ENCODE results near the gene NAPG. TPM values are rescaled to one million over a fixed set of nuclear protein-coding genes. Genes with fewer than 3 reads are reported as not detected.

NAPG gene
- total RNA-seq, 1 experiment from 2014 or later: 54.0 TPM

- no peaks in the 10 kb centered on the region for H3K9me3 ChIP-seq (ENCODE audit: low read depth, low read length, poor library complexity, severe bottlenecking)
- intact Hi-C loops (cut with micrococcal nuclease; ENCODE audit: unreplicated experiment): loop anchor here (2.0 kb wide), 1 partner anchor 41 kb away; no protein-coding TSS in a partner anchor
Measured at GRCh38 chr18:10477863-10478260, 48.0 kb upstream of the NAPG start.

GRCh38 chr18:10481831-10482230 is 44.0 kb upstream of the NAPG start:
- Histone ChIP-seq H3K27me3 (replicated peaks; ENCODE audit: insufficient read depth, low read depth, low read length, poor library complexity) (no peaks in the 10 kb centered on the region), H3K27ac (ENCODE audit: low read depth, low read length, poor library complexity, severe bottlenecking) (peak overlapping the region; percentile 40), H3K36me3 (ENCODE audit: insufficient read depth, low read length, poor library complexity, severe bottlenecking) (peaks cover 96% of the 10 kb centered on the region), H3K4me3 (ENCODE audit: low read depth, low read length, poor library complexity, severe bottlenecking) (no peak overlapping the region), H3K9me3 (ENCODE audit: low read depth, low read length, poor library complexity, severe bottlenecking) (no peaks in the 10 kb centered on the region), H3K4me1 (ENCODE audit: insufficient read depth, low read length, poor library complexity, severe bottlenecking) (peaks cover 61% of the 10 kb centered on the region)
- peak; percentile 3 for DNase-seq (ENCODE audit: low spot score)
- POLR2A ChIA-PET (ENCODE audit: low non-redundant PET): interaction anchor here (0.6 kb wide), 1 partner anchor 201 kb away, joined by 4 read pairs; no protein-coding TSS in a partner anchor
- CTCF ChIA-PET: no interaction called here
- intact Hi-C loops (cut with micrococcal nuclease; ENCODE audit: unreplicated experiment): no loop called here
- TF ChIP-seq, protein P1, sequence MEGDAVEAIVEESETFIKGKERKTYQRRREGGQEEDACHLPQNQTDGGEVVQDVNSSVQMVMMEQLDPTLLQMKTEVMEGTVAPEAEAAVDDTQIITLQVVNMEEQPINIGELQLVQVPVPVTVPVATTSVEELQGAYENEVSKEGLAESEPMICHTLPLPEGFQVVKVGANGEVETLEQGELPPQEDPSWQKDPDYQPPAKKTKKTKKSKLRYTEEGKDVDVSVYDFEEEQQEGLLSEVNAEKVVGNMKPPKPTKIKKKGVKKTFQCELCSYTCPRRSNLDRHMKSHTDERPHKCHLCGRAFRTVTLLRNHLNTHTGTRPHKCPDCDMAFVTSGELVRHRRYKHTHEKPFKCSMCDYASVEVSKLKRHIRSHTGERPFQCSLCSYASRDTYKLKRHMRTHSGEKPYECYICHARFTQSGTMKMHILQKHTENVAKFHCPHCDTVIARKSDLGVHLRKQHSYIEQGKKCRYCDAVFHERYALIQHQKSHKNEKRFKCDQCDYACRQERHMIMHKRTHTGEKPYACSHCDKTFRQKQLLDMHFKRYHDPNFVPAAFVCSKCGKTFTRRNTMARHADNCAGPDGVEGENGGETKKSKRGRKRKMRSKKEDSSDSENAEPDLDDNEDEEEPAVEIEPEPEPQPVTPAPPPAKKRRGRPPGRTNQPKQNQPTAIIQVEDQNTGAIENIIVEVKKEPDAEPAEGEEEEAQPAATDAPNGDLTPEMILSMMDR (conservative IDR thresholded peaks at IDR 0.05; ENCODE audit: low read depth, low read length): no peak
- TF ChIP-seq EZH2 (IDR thresholded peaks at IDR 0.05; ENCODE audit: borderline replicate concordance, low read depth, low read length, poor library complexity, severe bottlenecking): no peak
- BruUV-seq (replicated peaks): no TSS peak

More at GRCh38 chr18:10477863-10478260, 48.0 kb upstream of the NAPG start:
- DNase-seq (ENCODE audit: low spot score): no peak
- TF ChIP-seq, protein P1 (conservative IDR thresholded peaks at IDR 0.05; ENCODE audit: low read depth, low read length): no peak
- no peak for TF ChIP-seq EZH2 (IDR thresholded peaks at IDR 0.05; ENCODE audit: borderline replicate concordance, low read depth, low read length, poor library complexity, severe bottlenecking)
- H3K27ac ChIP-seq (ENCODE audit: low read depth, low read length, poor library complexity, severe bottlenecking): peak overlapping the region; percentile 100
- ChIA-PET POLR2A (ENCODE audit: low non-redundant PET) (interaction anchor here (1.1 to 1.2 kb wide), 3 partner anchors 10 to 14 kb away, joined by 3 read pairs; no protein-coding TSS in a partner anchor), CTCF (no interaction called here)
- no peaks in the 10 kb centered on the region for H3K27me3 ChIP-seq (replicated peaks; ENCODE audit: insufficient read depth, low read depth, low read length, poor library complexity)
- BruUV-seq (replicated peaks): no TSS peak
- H3K36me3 ChIP-seq (ENCODE audit: insufficient read depth, low read length, poor library complexity, severe bottlenecking): peaks cover 91% of the 10 kb centered on the region
- no peak overlapping the region for H3K4me3 ChIP-seq (ENCODE audit: low read depth, low read length, poor library complexity, severe bottlenecking)
- peaks cover 79% of the 10 kb centered on the region for H3K4me1 ChIP-seq (ENCODE audit: insufficient read depth, low read length, poor library complexity, severe bottlenecking)

DNA sequence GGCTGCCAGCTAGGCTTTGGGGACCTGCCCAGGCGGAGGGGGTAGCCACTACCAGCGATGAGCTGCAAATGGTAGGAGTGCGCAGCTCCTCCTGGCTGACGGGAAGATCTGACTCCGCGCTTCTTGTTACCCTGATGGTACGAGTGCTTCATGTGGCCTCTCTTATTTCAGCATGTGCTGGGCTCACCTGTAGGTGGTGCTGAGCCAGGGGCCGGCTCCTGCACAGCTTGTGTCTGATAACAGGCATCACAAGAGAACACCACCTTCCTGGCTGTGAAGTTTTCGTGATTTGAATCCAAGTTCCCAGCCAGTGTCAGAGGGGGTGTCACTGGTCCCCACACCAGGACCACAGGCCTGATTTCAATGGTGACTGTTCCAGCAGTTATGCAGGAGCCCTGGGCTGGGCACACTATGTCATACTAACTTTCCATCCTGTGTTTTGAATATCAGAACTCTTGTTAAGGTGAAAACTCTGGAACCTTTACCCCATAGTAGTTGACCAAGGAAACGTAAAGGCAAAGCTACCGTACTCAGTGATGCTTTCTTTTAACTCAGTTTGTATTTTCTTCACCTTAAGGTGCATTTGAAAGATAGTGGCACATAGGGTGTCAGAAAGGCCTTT is 43.4 kb upstream of the NAPG start:
- peak overlapping the region; percentile 40 for H3K27ac ChIP-seq (ENCODE audit: low read depth, low read length, poor library complexity, severe bottlenecking)
- DNase-seq (ENCODE audit: low spot score): peak; percentile 0
- intact Hi-C loops (cut with micrococcal nuclease; ENCODE audit: unreplicated experiment): no loop called here
- H3K4me1 ChIP-seq (ENCODE audit: insufficient read depth, low read length, poor library complexity, severe bottlenecking): peaks cover 63% of the 10 kb centered on the region
- H3K9me3 ChIP-seq (ENCODE audit: low read depth, low read length, poor library complexity, severe bottlenecking): no peaks in the 10 kb centered on the region
- ChIA-PET CTCF (no interaction called here), POLR2A (ENCODE audit: low non-redundant PET) (interaction anchor here (0.6 kb wide), 1 partner anchor 201 kb away, joined by 4 read pairs; no protein-coding TSS in a partner anchor)
- TF ChIP-seq EZH2 (IDR thresholded peaks at IDR 0.05; ENCODE audit: borderline replicate concordance, low read depth, low read length, poor library complexity, severe bottlenecking): no peak
- TF ChIP-seq, protein P1 (conservative IDR thresholded peaks at IDR 0.05; ENCODE audit: low read depth, low read length): no peak
- H3K27me3 ChIP-seq (replicated peaks; ENCODE audit: insufficient read depth, low read depth, low read length, poor library complexity): no peaks in the 10 kb centered on the region
- peaks cover 98% of the 10 kb centered on the region for H3K36me3 ChIP-seq (ENCODE audit: insufficient read depth, low read length, poor library complexity, severe bottlenecking)
- no peak overlapping the region for H3K4me3 ChIP-seq (ENCODE audit: low read depth, low read length, poor library complexity, severe bottlenecking)
- no TSS peak for BruUV-seq (replicated peaks)
